ENCODE measurements around the gene PTPN3.

The PTPN3 gene

GRCh38 chr9:109500421-109500974 lies 2.4 kb upstream of the PTPN3 start:
- DNase-seq (ENCODE audit: low read depth) = no peak

DNA sequence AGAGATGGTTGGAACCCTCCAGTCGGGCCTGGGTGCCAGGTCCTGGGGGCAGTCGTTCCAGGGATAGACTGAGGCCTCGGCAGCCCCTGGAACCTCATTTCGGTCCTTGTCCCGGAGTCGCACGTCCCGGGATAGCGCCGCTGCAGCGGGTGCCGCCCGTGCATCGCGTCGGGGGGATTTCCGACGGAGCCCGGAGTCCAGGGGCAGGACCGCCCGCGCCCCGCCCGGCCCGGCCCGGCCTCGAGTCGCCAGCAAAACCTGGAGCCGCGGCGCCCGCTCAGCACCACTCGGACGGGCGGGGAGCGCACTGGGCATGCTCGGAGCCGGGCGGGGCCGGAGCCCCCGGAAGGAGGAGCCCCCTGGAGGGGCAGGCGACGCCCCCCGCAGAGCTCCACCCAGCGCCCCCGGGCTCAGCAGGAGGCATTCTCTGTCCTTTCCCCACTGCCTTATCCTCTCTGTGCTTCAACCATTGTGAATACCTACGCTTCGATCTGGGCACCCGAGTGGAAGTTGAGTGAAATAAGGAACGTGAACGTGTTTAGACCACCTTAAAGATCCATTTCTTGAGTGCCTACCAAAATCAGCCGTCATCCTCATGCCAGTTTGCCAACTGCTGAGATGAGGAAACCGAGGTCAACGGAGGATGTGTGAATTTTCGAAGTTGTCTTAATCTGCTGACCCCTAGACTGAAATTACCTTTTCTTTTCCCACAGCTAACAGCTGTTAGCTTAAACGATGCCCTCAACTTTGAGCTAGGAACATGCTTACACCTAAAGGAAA lies 1.7 kb upstream of the PTPN3 start:
- no peak for DNase-seq (ENCODE audit: low read depth)

- DNase-seq (ENCODE audit: low read depth) = no peak
Measured at GRCh38 chr9:109499093-109499630, 1.1 kb upstream of the PTPN3 start.

- DNase-seq (ENCODE audit: low read depth) = no peak
Measured at GRCh38 chr9:109497226-109498153, 617 bp downstream of the PTPN3 start.

GRCh38 chr9:109496841-109497225 lies 1.3 kb downstream of the PTPN3 start:
- no peak for DNase-seq (ENCODE audit: low read depth)

GRCh38 chr9:109496218-109496617 lies 1.9 kb downstream of the PTPN3 start:
- no peak for DNase-seq (ENCODE audit: low read depth)

- DNase-seq (ENCODE audit: low read depth) = no peak
Measured at GRCh38 chr9:109493648-109494047, 4.5 kb downstream of the PTPN3 start.

DNA sequence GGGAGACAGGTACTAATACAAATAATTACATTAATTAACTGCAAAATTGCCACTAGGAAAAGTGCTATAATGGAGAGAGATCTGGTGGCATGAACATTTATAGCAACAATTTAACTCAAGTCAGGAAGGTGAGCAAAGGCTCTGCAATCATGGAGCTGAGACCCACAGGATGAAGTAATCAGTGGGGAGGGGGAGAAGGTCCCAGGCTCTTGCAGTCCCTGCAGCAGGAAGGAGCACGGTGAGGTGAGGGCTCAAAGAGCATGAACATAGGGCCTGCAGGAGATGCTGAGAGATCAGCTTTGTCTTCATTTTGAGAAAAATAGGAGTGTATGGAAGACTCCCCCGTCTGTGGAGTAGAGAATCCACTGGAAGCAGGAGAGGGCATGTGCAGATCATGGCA lies 6.5 kb downstream of the PTPN3 start:
- DNase-seq (ENCODE audit: low read depth) = no peak

DNA sequence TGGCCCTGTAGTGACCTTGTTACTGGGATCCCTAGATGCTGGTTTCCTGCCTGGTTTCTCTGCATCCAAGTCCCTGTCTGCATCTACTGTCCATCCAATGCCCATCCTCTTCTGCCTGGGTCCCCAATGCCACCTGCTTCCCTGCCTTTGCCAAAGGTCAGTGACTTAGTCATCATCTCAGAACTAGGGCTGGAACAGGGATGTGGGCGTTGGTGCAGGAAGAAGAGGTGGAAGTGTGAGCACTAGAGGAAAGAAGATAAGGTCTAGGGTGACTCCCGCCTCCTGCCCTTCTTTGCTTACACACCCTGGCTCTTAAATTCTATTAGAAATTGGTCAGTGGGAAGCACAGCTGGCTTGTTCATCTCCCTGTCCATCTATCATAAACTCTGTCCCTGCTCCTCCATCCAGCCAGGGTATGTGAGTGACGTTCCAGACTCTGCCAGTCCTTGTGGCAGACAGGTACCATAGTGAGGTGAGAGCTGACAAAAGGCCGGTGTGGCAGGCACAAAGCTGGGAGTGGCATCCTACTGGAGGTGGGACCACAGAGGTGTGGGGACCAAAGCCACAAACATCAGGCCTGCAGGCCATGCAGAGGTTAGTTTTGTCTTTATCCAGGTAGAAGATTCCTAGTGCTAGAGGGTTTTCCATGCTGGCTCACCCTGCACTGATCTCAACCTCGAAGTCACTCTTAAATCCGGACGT lies 9.2 kb downstream of the PTPN3 start:
- DNase-seq (ENCODE audit: low read depth) = no peak

- DNase-seq (ENCODE audit: low read depth) = no peak
Measured at GRCh38 chr9:109488351-109488750, 9.8 kb downstream of the PTPN3 start.

- no peak for DNase-seq (ENCODE audit: low read depth)
Measured at GRCh38 chr9:109487247-109487646, 10.9 kb downstream of the PTPN3 start.

- no peak for DNase-seq (ENCODE audit: low read depth)
Measured at GRCh38 chr9:109483744-109484429, 14.2 kb downstream of the PTPN3 start.

DNA sequence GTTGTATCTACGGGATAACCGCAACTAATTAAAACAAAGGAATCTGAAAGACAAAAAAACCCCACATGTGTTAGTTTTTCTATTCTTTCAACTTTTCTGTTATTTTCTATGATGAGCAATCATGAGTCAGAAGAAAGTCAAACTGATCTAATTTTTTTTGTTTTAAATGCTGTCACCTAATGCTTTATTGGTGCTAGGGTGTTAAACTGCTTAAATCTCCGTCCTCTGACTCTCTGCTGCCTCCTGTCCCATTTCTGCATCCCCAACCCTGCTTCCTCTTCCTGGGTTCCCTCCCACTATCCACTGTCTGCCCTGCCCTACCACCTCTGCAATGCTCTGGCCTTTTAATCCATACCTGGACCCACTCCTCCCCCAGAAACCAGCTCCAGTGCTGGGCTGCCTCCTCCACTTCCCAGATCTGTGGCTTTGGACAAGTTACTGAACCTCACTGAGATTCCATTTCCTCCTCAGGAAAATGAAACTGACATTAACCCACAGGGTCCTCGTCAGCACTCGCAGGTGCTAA lies 15.7 kb downstream of the PTPN3 start:
- DNase-seq (ENCODE audit: low read depth) = no peak

DNA sequence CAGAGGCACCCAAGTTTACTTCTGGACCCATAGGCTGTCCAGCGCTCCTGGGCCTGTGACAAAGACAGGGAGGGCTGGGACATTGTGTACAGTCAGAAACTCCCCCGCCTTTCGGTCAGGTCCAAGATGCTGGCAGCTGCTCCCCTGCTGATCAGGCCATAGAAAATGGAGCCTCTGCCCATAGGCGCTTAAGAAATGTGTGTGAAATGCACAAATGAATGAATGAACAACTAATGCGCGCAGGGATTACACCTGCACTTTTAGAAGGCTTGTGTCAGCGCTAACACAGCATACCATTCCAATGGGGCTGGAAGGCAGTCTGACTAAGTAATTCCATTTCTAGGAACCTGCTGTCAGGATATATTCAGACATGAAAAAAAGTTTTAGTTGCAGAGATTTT lies 16.3 kb downstream of the PTPN3 start:
- DNase-seq (ENCODE audit: low read depth) = no peak

GRCh38 chr9:109479822-109480221 lies 18.3 kb downstream of the PTPN3 start:
- no peak for DNase-seq (ENCODE audit: low read depth)

DNA sequence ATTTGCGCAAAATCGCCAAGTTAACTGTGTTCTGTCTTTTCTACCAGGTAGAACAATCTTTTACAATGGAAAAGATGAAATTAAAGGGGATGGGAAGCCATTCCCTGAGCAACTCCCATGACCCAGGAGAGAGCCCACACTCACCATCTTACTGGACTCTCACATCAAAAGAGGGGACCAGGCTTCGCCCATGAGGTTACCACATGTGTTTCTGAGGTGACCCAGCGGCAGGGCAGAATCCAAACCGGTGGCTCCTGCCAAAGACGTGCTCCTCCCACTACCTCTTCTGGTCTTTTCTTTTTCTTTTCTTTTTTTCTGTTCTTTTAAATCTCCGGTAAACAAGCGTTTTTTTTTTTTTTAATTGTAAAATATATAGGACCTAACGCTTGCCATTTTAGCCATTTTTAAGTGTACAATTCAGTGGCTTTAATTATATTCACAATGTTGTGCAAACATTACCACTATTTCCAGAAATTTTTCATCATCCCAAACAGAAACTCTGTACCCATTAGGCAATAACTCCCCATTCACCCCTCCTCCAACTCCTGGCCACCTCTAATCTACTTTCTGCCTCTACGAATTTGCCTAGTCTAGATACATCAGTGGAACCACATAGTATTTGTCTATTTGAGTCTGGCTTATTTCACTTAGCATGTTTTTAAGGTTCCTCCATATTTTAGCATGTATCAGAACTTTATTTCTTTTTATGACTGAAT lies 19.3 kb downstream of the PTPN3 start:
- DNase-seq (ENCODE audit: low read depth) = no peak

DNA sequence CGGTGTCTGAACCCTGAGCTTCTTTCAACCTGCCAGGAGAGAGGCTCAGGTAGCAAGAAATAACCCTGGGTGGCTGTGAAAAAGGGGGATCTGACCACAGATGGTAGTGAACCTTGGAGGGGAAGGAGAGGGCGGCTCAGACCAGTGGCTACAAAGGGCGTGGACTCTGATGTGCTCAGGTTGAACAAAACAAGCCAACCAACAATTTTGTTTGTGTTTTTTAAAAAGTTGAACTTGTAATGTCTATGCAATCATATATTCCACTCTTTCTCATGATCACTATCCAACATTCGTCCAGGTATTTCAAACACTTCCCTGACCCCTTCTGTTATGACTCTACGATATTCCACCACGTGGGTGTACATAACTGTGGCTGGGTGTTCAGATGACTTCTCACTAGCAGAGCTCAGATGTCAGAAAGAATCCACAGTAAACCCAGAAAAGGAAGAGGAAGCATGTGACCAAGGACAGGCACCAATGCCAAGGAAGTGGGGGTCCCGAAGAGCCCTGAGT lies 20.0 kb downstream of the PTPN3 start:
- DNase-seq (ENCODE audit: low read depth) = no peak

GRCh38 chr9:109477258-109478050 lies 20.7 kb downstream of the PTPN3 start:
- no peak for DNase-seq (ENCODE audit: low read depth)

- no peak for DNase-seq (ENCODE audit: low read depth)
Measured at GRCh38 chr9:109476642-109477257, 21.4 kb downstream of the PTPN3 start.
